HCT116 (cell line): ENCODE measurements around the gene HDLBP. TPM values are rescaled to one million over a fixed set of nuclear protein-coding genes. Genes with fewer than 3 reads are reported as not detected.

Experiments used
- ATAC-seq: fragments of 200-7000 bp; cut with Tn5 transposase; 2 replicates; pipeline ENCODE4 v1.9.1; 2020; ENCODE audit warnings: mild to moderate bottlenecking, moderate library complexity
- BruUV-seq: library from RNA; stranded (reverse); fragments of 400-500 nt; replicated peaks from 2 replicates; lab custom pipeline; 2021; lab: Mats Ljungman, UMichigan
- CTCF ChIA-PET: fragments of 300-600 bp; sonication (Branson Sonifier 250); formaldehyde crosslinking; loops from one replicate; lab custom pipeline; 2021; ENCODE audit warnings: antibody characterized with exemption; lab: Charles Lee
- POLR2A ChIA-PET: fragments of 300-600, 350-600 bp; sonication (Branson Sonifier 250); formaldehyde crosslinking; loops from one replicate; lab custom pipeline; 2021; ENCODE audit warnings: antibody characterized with exemption; lab: Charles Lee
- RAD21 ChIA-PET, 2 experiments: fragments of 300-600 bp; sonication (Branson Sonifier 250); formaldehyde crosslinking; loops; one replicate each; lab custom pipeline; 2023; ENCODE audit warnings: low total read pairs in 2 of 2; ENCODE audit not compliant: uncharacterized antibody in 2 of 2, unreplicated experiment in 2 of 2, low non-redundant PET in 1 of 2; lab: Charles Lee
- DNase-seq: peaks from one replicate; pipeline ENCODE4 v3.0.0-alpha.2; 2010; ENCODE audit warnings: low read depth, low spot score
- H2AFZ ChIP-seq: fragments of 200-600 bp; shearing (Covaris generic), sonication (generic); 2 replicates; pipeline ENCODE4 v1.6.1; 2017; ENCODE audit warnings: low read depth, mixed run types, mixed read lengths, antibody characterized with exemption, low read length; ENCODE audit not compliant: poor library complexity, severe bottlenecking
- H3K27ac ChIP-seq: 2 replicates; pipeline ENCODE4 v1.5.1; 2012; ENCODE audit warnings: low read depth, low read length
- H3K27me3 ChIP-seq: fragments of 200-600 bp; sonication (generic); 2 replicates; pipeline ENCODE4 v1.6.1; 2016; ENCODE audit warnings: mixed run types, low read length, mixed read lengths; ENCODE audit not compliant: insufficient read depth
- H3K36me3 ChIP-seq, 2 experiments: fragments of 200-500 bp in 1 of 2; fragments of 200-600 bp in 1 of 2; sonication (Bioruptor generic) in 1 of 2; sonication (generic) in 1 of 2; 2 replicates each; pipeline versions ENCODE4 v1.5.1 to v1.6.1; 2014 to 2016; ENCODE audit warnings: low read length in 2 of 2, inconsistent platforms in 1 of 2, mixed read lengths in 1 of 2, mixed run types in 1 of 2; ENCODE audit not compliant: insufficient read depth in 2 of 2, control insufficient read depth in 1 of 2
- H3K4me1 ChIP-seq, 2 experiments: fragments of 200-600 bp in 1 of 2; sonication (generic) in 1 of 2; 2 replicates each; pipeline versions ENCODE4 v1.5.1 to v1.6.1; 2012 to 2017; ENCODE audit warnings: low read length in 2 of 2, inconsistent platforms in 1 of 2, mild to moderate bottlenecking in 1 of 2, mixed read lengths in 1 of 2, mixed run types in 1 of 2, moderate library complexity in 1 of 2; ENCODE audit not compliant: insufficient read depth in 2 of 2, control insufficient read depth in 1 of 2
- H3K4me2 ChIP-seq: fragments of 200-600 bp; sonication (generic); 2 replicates; pipeline ENCODE4 v1.6.1; 2017; ENCODE audit warnings: mixed run types, low read length, mixed read lengths
- H3K4me3 ChIP-seq, 2 experiments: fragments of 200-600 bp in 1 of 2; sonication (generic) in 1 of 2; replicated peaks in 1 of 2; 2 replicates each; pipeline ENCODE4 v1.5.1; 2011 to 2016; ENCODE audit warnings: low read length in 2 of 2, control low read depth in 1 of 2, low read depth in 1 of 2, mild to moderate bottlenecking in 1 of 2, mixed read lengths in 1 of 2, mixed run types in 1 of 2
- H3K79me2 ChIP-seq: fragments of 200-600 bp; sonication (generic); 2 replicates; pipeline ENCODE4 v1.6.1; 2017; ENCODE audit warnings: mild to moderate bottlenecking, mixed run types, low read length, moderate library complexity, mixed read lengths; ENCODE audit not compliant: insufficient read depth
- H3K9ac ChIP-seq: fragments of 200-600 bp; sonication (generic); 2 replicates; pipeline ENCODE4 v1.6.1; 2016; ENCODE audit warnings: low read length, mixed read lengths
- H3K9me2 ChIP-seq: fragments of 200-600 bp; sonication (generic), shearing (Covaris generic); 2 replicates; pipeline ENCODE4 v1.6.1; 2017; ENCODE audit warnings: mixed run types, mild to moderate bottlenecking, moderate library complexity; ENCODE audit not compliant: insufficient read depth
- H3K9me3 ChIP-seq, 2 experiments: fragments of 200-500 bp in 1 of 2; fragments of 200-600 bp in 1 of 2; sonication (Bioruptor generic) in 1 of 2; sonication (generic) in 1 of 2; 2 replicates each; pipeline ENCODE4 v1.6.1; 2014 to 2017; ENCODE audit warnings: low read length in 2 of 2, mixed read lengths in 2 of 2, inconsistent platforms in 1 of 2, low read depth in 1 of 2, mild to moderate bottlenecking in 1 of 2, mixed run types in 1 of 2, moderate library complexity in 1 of 2; ENCODE audit not compliant: control insufficient read depth in 1 of 2, insufficient read depth in 1 of 2
- H4K20me1 ChIP-seq: fragments of 200-600 bp; sonication (generic), shearing (Covaris generic); 2 replicates; pipeline ENCODE4 v1.6.1; 2017; ENCODE audit warnings: mixed run types, mild to moderate bottlenecking, moderate library complexity; ENCODE audit not compliant: insufficient read depth
- CEBPB ChIP-seq: IDR thresholded peaks from 2 replicates; pipeline ENCODE4 v1.6.1; 2012; ENCODE audit warnings: low read depth
- FOSL1 ChIP-seq: IDR thresholded peaks from 2 replicates; pipeline ENCODE4 v1.6.1; 2012; ENCODE audit warnings: low read depth
- JUND ChIP-seq: IDR thresholded peaks from 2 replicates; pipeline ENCODE4 v1.6.1; 2012
- POLR2A ChIP-seq: IDR thresholded peaks from 2 replicates; pipeline ENCODE4 v1.7.0; 2011; ENCODE audit warnings: borderline replicate concordance; ENCODE audit not compliant: insufficient read depth, insufficient read length; ENCODE audit errors: extremely low read depth
- POLR2AphosphoS5 ChIP-seq: IDR thresholded peaks from 2 replicates; pipeline ENCODE4 v1.6.1; 2011; ENCODE audit warnings: mild to moderate bottlenecking, low read depth, low read length, moderate library complexity
- RAD21 ChIP-seq: IDR thresholded peaks from 2 replicates; pipeline ENCODE4 v1.6.1; 2012; ENCODE audit warnings: low read depth, mild to moderate bottlenecking
- TCF7L2 ChIP-seq: IDR thresholded peaks from 2 replicates; pipeline ENCODE4 v1.7.0; 2011; ENCODE audit warnings: borderline replicate concordance, inconsistent platforms; ENCODE audit not compliant: insufficient read depth, insufficient read length; ENCODE audit errors: extremely low read depth
- YY1 ChIP-seq: IDR thresholded peaks from 2 replicates; pipeline ENCODE4 v1.6.1; 2011; ENCODE audit warnings: low read length, low read depth, moderate library complexity, mild to moderate bottlenecking; ENCODE audit not compliant: insufficient replicate concordance; ENCODE audit errors: extremely low read depth
- ZFX ChIP-seq: fragments of 450-650 bp; IDR thresholded peaks from 2 replicates; pipeline ENCODE4 v1.6.1; 2017
- ZNF274 ChIP-seq: fragments of 200-500 bp; sonication (Bioruptor generic); IDR thresholded peaks from 2 replicates; pipeline ENCODE4 v1.6.1; 2014; ENCODE audit warnings: mild to moderate bottlenecking, low read depth, low read length, inconsistent platforms
- intact Hi-C: fragments of 100-400 bp; cut with micrococcal nuclease; formaldehyde crosslinking; loops from 2 replicates; pipeline ENCODE4 v1.10.0; 2022
- total RNA-seq: library from RNA; stranded (reverse); gene quantifications from one replicate; pipeline ENCODE4 v1.2.1, GENCODE V29; 2021; ENCODE audit not compliant: unreplicated experiment
- TF ChIP-seq, protein P1 (sequence below): IDR thresholded peaks from 2 replicates; pipeline ENCODE4 v1.6.1; 2012
- TF ChIP-seq, protein P2 (sequence below): IDR thresholded peaks from 2 replicates; pipeline ENCODE4 v1.6.1; 2011; ENCODE audit warnings: mild to moderate bottlenecking, low read length, moderate library complexity; ENCODE audit not compliant: insufficient replicate concordance; ENCODE audit errors: extremely low read depth
- TF ChIP-seq, protein P3 (sequence below): IDR thresholded peaks from 2 replicates; pipeline ENCODE4 v1.6.1; 2012
- TF ChIP-seq, protein P4 (sequence below): IDR thresholded peaks from 2 replicates; pipeline ENCODE4 v1.6.1; 2012; ENCODE audit warnings: low read depth

The HDLBP gene
- total RNA-seq, 1 experiment from 2014 or later, result 462 TPM

DNA sequence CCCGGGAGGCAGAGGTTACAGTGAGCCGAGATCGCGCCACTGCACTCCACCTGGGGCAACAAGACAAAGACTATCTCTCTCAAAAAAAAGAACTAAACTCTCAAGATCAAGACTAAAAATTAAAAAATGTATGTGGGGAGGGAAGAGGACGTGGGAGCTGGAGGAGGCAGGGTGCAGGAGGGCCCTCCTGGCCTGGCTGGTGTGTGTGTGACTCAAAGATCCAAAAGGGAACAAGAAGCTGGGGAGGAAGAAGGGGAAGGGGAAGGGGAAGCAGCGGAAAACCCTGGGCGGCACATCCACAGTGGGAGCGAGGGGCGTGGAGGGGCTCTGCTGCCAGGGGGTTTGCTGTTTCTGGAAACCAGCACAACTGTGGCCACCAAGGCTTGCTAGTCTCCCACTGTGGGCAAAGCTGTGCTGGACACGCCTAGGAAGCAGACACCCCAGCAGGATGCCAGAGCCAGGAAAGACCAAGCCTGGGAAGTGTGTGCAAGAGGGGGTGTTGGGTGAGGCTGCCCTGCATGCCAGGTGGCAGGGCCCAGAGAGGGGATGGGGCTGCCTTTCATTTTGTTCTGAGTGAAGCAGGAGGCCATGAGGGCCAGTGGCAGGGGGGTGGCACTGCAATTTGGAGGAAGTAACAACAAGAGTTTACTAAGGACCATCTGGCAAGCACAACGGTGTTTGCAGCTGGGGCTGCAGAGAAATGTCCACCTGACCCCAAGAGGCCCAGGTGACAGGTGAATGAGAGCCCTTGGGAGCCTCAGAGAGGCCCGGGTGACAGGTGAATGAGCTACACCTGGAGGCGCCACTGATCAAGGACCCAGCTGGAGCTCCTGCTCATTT lies 82.5 kb downstream of the HDLBP start:
- Histone ChIP-seq H3K4me2 (no peak overlapping the region), H3K27me3 (no peaks in the 10 kb centered on the region), H3K9me2 (no peaks in the 10 kb centered on the region), H3K36me3 (peaks cover 70 to 83% of the 10 kb centered on the region in 2 experiments), H2AFZ (no peak overlapping the region), H3K79me2 (peaks cover under 1% of the 10 kb centered on the region; the same call in 1 of the 2 replicates), H4K20me1 (no peaks in the 10 kb centered on the region), H3K27ac (no peak overlapping the region)
- RAD21 ChIA-PET, result no interaction called here
- CTCF ChIA-PET, result no interaction called here
- BruUV-seq, result no TSS peak
- no peak for DNase-seq
- no peak for TF ChIP-seq CEBPB
- no peak for TF ChIP-seq JUND
- no peak for TF ChIP-seq POLR2AphosphoS5
- TF ChIP-seq YY1, result no peak
- TF ChIP-seq ZFX, result no peak
- TF ChIP-seq, protein P1, sequence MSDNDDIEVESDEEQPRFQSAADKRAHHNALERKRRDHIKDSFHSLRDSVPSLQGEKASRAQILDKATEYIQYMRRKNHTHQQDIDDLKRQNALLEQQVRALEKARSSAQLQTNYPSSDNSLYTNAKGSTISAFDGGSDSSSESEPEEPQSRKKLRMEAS, result no peak
- TF ChIP-seq, protein P2, sequence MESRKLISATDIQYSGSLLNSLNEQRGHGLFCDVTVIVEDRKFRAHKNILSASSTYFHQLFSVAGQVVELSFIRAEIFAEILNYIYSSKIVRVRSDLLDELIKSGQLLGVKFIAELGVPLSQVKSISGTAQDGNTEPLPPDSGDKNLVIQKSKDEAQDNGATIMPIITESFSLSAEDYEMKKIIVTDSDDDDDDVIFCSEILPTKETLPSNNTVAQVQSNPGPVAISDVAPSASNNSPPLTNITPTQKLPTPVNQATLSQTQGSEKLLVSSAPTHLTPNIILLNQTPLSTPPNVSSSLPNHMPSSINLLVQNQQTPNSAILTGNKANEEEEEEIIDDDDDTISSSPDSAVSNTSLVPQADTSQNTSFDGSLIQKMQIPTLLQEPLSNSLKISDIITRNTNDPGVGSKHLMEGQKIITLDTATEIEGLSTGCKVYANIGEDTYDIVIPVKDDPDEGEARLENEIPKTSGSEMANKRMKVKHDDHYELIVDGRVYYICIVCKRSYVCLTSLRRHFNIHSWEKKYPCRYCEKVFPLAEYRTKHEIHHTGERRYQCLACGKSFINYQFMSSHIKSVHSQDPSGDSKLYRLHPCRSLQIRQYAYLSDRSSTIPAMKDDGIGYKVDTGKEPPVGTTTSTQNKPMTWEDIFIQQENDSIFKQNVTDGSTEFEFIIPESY, result no peak
- TF ChIP-seq, protein P3, sequence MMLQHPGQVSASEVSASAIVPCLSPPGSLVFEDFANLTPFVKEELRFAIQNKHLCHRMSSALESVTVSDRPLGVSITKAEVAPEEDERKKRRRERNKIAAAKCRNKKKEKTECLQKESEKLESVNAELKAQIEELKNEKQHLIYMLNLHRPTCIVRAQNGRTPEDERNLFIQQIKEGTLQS, result no peak
- no peak for TF ChIP-seq TCF7L2
- TF ChIP-seq ZNF274, result no peak
- no peak for TF ChIP-seq POLR2A
- TF ChIP-seq RAD21, result no peak
- TF ChIP-seq, protein P4, sequence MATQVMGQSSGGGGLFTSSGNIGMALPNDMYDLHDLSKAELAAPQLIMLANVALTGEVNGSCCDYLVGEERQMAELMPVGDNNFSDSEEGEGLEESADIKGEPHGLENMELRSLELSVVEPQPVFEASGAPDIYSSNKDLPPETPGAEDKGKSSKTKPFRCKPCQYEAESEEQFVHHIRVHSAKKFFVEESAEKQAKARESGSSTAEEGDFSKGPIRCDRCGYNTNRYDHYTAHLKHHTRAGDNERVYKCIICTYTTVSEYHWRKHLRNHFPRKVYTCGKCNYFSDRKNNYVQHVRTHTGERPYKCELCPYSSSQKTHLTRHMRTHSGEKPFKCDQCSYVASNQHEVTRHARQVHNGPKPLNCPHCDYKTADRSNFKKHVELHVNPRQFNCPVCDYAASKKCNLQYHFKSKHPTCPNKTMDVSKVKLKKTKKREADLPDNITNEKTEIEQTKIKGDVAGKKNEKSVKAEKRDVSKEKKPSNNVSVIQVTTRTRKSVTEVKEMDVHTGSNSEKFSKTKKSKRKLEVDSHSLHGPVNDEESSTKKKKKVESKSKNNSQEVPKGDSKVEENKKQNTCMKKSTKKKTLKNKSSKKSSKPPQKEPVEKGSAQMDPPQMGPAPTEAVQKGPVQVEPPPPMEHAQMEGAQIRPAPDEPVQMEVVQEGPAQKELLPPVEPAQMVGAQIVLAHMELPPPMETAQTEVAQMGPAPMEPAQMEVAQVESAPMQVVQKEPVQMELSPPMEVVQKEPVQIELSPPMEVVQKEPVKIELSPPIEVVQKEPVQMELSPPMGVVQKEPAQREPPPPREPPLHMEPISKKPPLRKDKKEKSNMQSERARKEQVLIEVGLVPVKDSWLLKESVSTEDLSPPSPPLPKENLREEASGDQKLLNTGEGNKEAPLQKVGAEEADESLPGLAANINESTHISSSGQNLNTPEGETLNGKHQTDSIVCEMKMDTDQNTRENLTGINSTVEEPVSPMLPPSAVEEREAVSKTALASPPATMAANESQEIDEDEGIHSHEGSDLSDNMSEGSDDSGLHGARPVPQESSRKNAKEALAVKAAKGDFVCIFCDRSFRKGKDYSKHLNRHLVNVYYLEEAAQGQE, result no peak
- no peak for TF ChIP-seq FOSL1
- TF ChIP-seq, all 23 proteins: peak for 0
- no peak for ATAC-seq
- intact Hi-C loops, result no loop called here
- Histone ChIP-seq H3K4me3 (no peak overlapping the region), H3K4me1 (no peaks in the 10 kb centered on the region), H3K9ac (no peak overlapping the region), H3K9me3 (no peaks in the 10 kb centered on the region)
- POLR2A ChIA-PET, result no interaction called here
